ENCODE results near the gene SGMS1.

GRCh38 chr10:50497758-50498157 lies 126.0 kb downstream of the SGMS1 start:
- TF ChIP-seq CTCF (IDR thresholded peaks at IDR 0.05) (no peak), POLR2A (IDR thresholded peaks at IDR 0.05) (no peak)

Measured in testis (tissue), 2 donors.